H4 (cell line): ENCODE results near the gene GPC1. TPM values are rescaled to one million over a fixed set of nuclear protein-coding genes. Genes with fewer than 3 reads are reported as not detected.

ENCODE experiments used
- DNase-seq: peaks from one replicate; pipeline ENCODE4 v3.0.0-alpha.2; 2015; ENCODE audit warnings: low spot score
- total RNA-seq: library from RNA; depleted of rRNA; stranded (reverse); fragments of >200 nt; shearing (Covaris generic); gene quantifications from 2 replicates; pipeline ENCODE4 v1.2.3, GENCODE V29; 2014

Gene GPC1
- total RNA-seq, 1 experiment from 2014 or later, result 17.9 TPM

DNA sequence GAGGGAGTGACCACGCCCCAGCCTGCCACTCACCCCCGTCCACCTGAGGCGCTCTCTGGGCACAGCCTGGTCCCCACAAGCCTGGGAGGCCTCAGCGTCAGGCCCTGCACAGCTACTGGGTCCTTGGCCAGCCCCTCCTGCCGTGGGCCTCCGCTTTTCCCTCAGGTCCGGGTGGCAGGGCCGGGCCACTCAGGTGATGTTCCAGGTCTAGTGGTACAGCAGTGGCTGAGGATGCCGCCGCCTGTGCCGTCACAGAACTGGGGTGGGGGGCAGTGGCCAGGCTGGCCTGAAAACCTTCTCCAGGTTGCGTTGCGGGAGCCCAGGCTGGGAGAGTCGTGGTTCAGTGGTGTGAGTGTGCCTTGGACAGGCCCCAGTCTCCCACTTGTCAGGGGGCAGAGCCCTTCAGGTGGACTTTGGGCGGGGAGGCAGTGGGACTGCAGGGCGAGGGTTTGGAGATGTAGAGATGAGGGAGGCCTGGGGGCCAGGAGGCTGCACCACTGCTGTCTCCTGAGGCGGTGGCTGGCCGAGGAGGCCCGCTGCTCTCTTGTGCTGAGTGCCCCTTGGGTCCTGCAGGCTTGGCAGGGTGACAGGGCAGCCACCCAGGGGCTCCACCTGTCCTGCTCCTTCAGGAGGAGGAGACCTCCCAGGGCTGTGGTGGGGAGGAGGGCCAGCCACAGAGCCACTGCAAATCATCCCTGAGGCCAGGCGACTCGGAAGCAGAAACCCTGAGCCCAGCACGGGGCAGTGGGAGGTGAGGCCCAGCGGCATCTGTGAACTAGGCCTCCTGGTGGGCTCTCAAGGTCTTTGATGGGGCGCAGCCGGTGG is 7.6 kb downstream of the GPC1 start:
- DNase-seq, result no peak

DNA sequence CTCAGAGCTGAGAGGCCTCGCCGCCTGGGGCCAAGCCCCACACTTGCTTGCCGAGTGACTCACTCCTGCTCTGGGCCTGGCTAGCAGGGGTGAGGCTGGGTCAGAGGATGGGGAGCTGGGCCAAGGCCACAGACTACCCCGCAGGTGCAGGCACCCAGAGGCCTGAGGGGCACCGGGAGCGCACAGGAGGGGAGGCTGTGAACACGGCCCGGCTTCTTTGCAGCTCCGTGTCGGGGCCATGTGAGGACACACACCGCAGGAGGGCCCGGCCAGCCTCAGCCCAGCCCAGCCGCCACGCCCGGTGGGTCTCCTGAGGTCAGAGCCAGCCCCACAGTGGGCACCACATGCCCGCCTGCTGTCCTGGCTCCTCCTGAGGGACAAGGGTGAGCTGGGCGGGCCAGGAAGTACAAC is 8.4 kb downstream of the GPC1 start:
- no peak for DNase-seq

DNA sequence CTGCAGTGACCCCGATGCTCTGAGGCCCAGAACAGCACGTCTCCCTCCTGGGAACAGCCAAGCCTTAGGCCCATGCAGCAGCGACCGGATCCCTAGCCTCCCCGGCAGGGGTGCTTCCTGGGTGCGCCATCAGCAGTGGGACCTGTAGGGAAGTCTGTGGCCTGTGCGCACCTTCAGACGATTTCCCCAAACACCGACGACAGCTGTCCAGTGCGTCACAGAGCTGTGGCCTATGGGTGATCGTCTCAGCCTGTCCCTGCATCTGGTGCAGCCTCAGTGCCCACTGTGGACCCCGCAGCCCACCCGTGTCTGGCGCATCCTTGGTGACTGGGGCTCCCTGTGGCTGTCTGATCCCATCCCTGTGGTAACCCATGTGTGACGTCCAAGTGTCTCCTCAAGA is 9.0 kb downstream of the GPC1 start:
- DNase-seq, result no peak

DNA sequence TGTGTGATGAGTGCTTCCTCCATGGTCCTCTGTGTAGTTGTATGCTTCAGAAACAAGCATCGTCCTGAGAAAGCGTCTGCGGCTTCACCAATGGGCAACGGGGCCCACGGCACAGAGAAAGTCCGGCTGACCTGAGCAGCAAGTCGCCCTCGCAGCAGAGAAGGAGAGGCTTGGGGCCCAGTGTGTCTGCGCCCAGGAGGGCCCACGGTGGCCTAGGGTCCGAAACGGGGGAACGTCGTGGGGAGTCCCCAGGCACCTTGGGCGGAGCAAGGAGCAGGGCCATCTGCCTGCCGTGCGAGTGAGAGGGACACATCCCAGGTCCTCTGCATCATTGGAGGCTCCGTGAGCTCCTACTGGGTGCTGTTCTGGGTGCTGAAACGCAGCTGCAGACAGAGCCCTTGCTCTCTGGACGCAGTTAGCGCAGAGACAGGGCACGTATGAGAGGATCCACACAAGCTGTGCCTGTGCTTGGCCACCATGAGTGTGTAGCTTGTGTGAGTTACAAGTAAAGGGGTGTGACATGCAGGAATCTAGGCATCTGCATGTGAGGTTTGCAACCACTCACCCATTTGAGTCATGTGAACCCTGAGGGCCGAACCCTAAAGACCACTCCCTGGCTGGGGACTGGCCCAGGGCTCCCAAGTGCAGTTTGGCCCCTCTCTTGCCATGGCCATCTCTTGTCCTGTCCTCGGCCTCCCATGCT is 10.6 kb downstream of the GPC1 start:
- no peak for DNase-seq

DNA sequence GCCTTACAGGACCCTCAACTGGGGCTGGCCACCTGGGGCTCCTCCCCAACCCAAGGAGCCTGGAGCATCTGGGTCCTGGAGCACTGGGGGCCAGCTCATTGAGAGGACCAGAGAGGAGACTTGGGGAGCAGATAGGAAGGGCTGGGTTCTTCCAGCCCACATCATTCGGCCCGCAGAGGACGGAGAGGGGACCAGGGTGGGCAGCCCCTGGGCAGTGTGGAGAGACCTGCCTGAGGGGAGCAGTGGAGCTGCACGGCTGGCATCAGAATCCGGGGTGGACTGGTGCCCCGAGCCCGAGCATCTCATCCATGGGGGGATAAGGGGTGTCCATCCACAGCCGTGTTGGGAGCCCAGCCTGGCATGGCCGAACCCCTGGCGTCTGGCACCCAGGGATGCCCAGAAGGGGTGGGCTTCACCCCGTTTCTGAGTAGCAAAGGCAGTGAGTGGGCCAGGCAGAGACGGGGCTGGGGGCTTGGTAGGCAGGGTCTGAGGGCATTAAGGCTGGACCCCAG is 11.3 kb downstream of the GPC1 start:
- no peak for DNase-seq

DNA sequence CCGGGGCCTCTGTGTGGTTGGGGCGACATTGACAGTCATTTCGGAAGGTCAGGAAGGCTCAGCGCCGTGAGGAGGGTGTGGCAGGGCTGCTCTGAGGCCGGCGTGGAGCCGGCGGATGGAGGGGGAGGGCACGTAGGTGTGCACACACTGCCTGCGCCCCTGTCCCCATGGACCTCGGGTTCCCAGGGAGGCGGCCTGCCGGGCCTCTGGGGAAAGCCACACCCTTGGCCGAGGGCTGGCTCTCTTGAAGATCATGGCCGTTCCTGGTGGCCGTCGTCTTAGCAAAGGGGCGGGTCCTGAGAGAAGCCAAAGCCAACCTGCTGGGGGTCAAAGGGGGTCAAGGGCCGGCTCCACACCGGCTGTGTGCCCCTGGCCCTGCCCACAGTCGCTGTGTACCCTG is 11.9 kb downstream of the GPC1 start:
- no peak for DNase-seq

DNA sequence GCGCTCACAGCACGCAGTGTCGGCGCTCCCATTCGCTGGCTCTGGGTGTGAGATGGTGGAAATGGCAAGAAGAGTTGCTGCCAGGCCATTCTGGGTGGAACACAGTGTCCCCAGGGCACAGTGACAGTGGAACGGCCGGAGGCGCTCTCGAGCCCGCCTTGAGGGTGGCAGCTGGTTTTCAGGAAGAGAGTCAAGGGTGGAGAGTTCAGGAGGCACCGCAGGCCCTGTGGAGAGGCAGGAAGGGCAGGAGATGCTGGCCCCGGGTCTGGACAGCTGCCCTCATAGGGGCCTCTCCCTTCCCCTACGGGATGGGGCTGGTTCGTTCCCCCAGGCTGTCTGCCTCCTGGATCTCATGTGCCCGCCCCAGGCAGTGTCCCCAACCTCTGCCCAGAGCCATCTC is 12.5 kb downstream of the GPC1 start:
- no peak for DNase-seq

DNA sequence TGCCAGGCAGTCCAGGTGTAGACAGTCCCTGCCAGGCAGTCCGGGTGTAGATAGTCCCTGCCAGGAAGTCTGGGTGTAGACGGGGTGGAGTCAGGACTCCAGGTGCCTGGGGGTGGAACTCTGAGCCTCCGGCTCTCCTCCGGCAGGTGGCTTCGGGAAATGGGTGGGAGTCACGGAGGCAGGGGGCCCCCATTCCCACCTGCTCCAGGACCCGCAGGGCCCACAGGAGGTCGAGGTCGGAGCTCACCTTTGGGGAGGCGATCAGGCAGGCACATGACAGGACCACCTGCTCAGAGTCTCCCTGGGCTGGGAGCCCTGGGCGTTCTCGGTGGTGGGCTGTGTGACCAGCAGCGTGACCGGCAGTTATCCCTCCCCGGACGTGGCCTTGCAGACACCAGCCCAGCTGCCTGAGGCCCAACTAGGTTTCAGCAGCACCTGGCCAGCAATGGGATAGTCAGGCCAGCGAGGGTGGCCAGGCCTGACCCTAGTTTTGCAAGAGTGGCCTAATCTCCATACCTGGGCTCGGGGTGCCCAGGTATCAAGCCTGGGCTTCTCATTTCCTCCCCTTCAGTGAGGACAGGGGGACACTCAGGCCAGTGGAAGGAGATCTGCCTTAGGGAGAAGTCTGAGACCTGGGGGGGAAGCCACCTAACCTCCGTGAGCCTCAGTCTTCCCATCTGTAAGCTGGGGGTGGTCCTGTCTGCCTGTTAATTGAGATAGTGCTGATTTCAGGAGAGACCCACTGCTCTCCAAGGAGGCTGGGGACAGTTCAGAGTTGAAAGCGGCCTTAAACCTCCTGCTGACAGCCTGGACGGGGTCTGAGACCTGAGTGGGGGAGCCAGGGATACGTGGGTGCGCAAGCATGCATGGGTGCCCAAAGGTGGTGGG is 13.2 kb downstream of the GPC1 start:
- no peak for DNase-seq

DNA sequence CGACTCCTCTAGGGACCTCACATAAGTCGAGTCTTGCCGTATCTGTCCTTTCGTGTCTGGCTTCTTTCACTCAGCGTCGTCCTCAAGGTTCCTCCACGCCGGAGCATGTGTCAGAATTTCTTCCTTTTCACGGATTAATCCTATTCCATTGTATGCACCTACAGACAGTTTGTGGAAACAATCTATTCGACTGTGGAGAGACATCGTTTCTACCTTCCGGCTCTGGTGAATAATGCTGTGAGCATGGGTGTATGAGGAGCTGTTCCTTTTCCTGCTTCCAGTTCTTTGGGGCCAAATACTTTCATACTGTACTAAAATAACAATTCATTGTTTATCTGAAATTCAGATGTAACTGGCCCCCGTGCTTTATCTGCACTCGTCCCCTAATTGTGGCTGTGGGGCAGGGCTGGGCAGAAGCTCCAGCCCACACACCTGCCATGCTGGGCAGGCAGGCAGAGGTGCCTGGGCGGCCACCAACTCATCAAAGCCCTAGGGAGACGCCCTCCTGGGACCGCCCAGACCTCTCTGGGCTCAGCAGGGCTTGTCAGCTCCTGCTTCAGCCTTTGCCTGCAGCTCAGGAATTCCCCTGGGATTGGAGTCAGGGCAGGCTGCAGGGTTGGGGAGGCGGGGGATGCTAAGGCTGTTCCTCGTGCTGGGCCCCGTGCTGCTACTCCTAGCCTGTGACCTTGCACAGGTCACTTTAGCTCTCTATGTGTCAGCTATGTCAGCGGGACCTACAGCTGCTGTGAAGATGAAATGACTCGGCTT is 14.5 kb downstream of the GPC1 start:
- DNase-seq, result no peak

DNA sequence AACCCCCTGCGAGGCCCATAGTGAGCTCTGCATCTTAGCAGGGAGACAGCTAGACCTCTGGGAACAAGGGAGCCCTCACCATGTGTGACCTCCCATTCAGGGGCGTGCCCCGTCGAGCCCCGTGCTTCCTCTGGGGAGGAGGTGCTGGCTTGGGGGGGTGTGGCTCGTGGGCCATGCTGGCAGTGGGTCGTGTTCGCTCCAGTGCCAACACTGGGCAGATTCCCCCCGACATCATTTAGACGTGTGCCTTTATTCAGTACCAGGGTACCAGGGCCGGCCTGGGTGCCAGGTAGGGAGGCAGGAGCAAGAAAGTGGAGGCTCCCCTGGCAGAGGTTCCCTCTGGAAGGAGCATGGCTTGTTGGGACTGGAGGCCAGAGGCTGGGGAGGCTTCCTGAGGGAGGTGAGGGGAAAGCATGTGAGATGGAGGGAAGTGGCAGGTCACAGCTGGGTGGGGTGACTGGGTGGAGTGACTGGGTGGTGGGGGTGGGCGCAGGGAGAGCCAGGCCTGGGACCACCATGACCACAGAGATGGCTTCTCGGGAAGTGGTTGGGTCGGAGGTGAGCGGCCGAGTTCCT is 15.2 kb downstream of the GPC1 start:
- no peak for DNase-seq

DNA sequence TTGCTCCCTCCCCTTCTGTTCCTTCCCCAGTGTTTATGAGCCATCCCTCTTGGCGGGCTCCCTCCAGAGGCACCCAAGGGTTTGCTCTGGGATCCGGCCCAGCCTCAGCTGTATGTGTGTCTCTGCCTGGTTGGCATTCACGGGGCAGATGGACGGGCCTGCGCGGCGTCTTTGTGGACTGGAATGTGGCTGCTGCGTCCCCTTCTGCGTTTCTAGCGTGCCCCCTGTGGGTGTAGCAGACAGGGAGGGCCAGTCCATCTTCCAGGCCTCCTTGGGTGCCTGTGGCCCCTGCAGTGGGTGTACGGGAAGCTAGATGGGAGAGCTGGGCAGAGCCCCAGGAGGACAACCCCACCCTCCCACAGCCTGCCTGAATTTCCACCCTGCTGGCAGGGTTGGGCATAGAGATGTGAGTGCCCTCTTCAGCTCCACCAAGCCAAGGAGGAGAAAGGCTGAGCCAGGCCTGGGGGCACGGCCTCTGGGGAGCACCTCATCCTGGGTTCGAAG is 15.7 kb downstream of the GPC1 start:
- DNase-seq, result no peak

DNA sequence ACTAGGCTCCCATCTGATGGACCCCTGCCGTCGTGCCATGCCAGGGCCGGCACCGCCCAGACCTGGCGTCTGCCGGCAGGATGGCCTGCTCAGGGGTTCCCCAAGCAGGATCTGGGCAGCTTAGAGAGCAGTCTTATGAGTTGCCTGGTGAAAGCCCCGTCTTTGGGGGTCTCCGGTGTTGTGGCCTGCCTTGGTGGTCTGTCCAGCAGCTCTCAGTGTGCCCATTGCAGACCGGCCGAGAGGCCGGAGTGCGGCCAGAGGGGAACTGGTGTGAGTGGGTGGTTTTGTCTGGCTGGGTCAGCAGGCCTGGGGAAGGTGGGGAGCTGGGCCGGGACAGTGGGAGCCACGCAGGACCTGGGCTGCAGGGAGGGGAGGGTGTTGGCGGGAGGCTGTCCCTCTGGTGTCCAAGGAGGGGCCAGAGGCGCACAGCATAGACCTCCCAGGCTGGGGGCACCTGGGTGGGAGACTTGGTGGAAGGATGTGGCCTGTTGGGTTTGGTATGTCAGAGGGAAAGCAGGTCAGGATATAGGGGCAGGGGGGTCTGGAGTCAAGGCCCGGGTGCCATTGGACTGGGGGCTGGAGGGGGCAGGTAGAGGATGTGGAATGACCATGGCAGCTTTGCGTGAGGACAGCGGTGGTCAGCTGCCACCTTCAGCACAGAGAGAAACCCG is 16.5 kb downstream of the GPC1 start:
- DNase-seq, result no peak

DNA sequence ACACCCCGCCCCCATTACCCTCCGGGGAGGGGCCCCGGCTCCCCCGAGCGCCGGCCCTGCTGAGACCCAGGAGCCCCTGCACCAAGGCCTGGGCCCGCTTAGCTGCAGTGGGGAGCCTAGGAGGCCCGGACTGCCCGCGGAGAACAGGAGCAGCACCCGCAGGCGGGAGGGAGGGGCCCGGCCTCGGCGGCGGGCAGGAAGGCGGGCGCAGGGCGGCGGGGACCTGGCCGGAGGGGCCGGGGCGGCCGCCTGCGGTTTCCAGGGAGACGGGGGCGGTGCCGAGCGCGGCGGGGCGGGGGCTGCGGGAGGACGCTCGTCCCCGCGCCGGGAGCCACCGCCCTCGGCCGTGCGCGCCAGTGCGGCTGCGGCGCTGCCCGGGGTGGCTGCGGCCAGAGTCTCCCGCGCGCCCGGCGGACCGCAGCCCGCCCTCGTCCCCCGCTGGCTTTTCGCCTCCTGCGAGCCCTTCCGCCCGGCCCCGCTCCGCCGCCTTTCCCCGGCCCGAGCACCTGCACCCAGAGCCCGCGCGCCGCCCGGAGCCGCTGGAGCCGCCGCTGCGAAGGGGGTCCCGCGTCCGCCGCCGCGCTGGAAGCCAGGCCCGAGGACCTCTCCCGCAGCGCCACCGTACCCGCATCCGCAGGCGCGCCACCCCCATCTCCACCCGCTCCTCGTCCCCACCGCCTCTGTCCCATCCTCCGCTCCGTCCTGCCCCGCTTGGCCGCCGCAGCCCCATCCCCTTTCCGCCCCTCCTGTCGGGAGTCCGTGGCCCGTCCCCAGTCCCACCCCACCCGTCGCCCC is 17.2 kb downstream of the GPC1 start:
- DNase-seq, result no peak

DNA sequence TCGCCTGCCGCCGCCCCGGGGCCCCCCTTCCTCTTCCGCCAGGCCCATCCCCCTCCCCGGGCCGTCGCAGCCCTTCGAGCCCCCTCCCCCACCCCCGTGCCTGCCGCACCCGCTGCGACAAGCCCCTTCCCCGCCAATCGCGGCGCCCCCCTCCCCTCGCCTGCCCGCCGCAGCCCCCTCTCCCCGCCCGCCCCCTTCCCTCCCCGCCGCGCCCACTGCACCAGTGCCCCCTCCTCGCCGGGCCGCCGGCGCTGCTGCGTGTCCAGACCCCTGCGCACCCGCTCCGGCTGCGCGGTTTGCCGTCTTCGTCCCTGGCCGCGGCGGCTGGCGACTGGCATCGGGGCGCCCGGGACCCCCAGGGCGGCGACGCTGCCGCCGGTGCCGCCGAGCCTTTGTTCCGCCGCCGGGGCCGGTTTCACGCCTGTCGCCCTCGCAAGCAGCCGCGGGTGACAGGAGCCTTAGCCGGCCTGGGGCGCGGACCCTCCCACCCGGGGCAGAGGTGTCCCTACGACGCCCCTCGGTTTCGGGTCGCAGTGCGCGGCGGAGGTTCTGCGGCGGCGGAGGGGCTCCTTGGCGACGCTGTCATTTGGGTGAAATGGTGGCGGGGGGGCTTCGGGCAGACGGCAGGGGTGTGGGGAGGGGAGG is 18.1 kb downstream of the GPC1 start:
- DNase-seq, result no peak

DNA sequence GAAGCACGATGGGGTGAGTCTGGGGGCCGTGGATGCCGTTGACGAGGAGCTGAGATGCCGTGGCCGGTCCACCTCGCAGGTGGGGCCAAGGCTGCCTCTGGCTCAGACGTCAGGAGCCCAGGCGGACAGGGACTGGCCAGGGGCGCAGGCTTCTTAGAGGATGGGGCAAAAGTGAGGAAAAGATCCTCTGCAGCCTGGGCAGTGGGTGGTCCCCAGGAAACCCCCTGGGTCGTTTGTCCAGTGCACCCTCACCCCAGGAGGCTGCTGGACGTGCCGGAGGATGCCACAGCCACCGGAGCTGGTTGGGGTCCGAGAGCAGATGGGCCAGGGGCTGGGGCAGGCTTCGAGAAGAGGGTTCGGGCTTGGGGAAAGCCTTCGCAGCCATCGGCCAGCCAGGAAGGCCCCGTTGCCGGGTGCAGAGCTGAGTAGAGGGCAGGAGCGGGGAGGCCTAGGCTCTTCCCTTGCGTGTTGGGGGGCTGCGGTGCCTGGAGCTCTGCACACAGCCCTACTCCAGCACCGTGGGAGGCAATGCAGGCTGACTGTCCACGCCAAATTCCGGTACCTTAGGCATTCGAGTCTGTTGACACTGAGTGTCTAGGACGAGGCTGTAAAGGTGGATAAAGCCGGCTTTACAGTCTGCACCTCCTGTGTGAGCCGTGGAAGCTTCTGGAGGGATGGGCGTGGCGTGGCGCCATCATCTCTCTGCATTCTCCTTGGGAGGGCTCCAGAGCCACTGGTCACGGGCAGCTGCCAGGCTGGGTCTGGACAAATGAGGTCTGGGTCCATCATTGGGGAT is 18.8 kb downstream of the GPC1 start:
- no peak for DNase-seq

DNA sequence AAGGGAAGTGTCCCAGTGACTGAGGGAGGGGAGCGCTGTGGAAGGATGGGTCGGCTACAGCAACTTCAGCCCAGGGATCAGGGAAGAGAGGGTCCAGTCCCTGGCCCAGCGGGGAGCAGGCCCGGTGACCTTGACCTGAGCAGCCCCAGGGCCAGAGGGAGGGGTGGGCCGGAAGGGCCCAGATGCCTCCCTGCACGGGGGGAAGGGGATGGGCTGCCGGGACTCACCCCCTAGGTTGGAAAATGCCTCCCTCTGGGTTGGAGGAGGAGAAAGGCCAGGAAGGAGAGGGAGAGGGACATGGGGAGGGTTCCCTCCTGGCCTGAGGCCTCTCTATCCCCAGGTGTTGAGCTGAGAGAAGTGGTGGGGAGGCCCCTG is 19.8 kb downstream of the GPC1 start:
- no peak for DNase-seq

DNA sequence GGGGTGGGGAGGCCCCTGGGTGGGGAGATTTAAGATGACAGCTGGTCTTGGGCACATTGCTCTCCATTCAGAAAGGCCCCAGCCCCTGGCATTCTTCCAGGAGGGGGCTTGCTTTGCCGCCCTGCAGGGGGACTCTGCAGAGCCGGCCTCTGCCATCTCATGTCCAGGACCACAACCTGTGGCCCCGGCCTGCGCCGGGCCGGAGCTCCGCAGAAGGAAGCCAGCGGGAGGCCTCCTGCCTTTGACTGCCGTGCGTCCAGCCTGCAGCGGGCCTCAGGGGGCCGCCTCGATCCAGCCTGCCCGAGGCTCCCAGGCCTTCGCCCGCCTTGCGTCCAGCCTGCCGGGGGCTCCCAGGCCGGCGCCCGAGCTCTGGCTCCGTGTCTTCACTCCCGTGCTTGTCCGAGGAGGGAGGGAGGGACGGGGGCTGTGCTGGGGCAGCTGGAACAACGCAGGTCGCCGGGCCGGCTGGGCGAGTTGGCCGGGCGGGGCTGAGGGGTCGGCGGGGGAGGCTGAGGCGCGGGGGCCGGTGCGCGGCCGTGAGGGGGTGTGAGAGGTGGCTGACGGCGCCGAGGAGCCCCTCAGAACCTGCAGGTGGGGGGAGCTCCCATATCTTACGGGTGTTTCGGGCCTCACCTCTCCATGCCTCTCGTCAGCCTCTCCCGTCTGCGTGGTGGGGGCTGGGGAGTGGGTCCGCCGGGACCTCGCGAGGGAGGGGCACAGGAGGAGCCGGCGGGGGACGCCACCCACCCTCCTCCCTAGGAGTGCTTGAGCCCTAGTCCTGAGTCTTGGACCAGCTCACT is 20.4 kb downstream of the GPC1 start:
- DNase-seq, result no peak
